Activated gamma-delta T cell treated with Interleukin-2 at 50 U/mL for 16 hours (primary cell): ENCODE results near the gene RHOV.

Experiments
- DNase-seq: peaks from one replicate; pipeline ENCODE4 v3.0.0-alpha.2; 2020

The RHOV gene

GRCh38 chr15:40843885-40844695 is 29.9 kb downstream of the RHOV start, which contains the start of gene SPINT1:
SPINT1 (plus strand) TSS chr15:40844048; CDS start chr15:40844555, 507 bp downstream.
- DNase-seq: no peak

- no peak for DNase-seq
Observed at GRCh38 chr15:40843261-40843884, 30.7 kb downstream of the RHOV start.

- no peak for DNase-seq
Observed at GRCh38 chr15:40841741-40842140, 32.3 kb downstream of the RHOV start.

GRCh38 chr15:40838756-40839155 is 35.3 kb downstream of the RHOV start:
- no peak for DNase-seq

GRCh38 chr15:40836020-40836419 is 38.0 kb downstream of the RHOV start:
- DNase-seq: no peak

GRCh38 chr15:40832903-40833302 is 41.1 kb downstream of the RHOV start:
- no peak for DNase-seq

- DNase-seq: no peak
Observed at GRCh38 chr15:40831861-40832260, 42.2 kb downstream of the RHOV start.

GRCh38 chr15:40830884-40831283 is 43.1 kb downstream of the RHOV start:
- no peak for DNase-seq

- DNase-seq: no peak
Observed at GRCh38 chr15:40829115-40829514, 44.9 kb downstream of the RHOV start.

GRCh38 chr15:40828447-40829036 is 45.5 kb downstream of the RHOV start, which contains the start of gene PPP1R14D:
PPP1R14D (minus strand) TSS chr15:40828708; CDS start chr15:40828641, 67 bp downstream.
- DNase-seq: no peak

GRCh38 chr15:40826423-40827075 is 47.5 kb downstream of the RHOV start:
- no peak for DNase-seq

- no peak for DNase-seq
Observed at GRCh38 chr15:40825661-40826422, 48.2 kb downstream of the RHOV start.

GRCh38 chr15:40823572-40824343 is 50.3 kb downstream of the RHOV start:
- no peak for DNase-seq
